ENCODE data around the gene ADAP1. TPM values are rescaled to one million over a fixed set of nuclear protein-coding genes. Genes with fewer than 3 reads are reported as not detected.
A peak's percentile ranks its signal among the peaks of the same experiment; 100 is the strongest.

Gene ADAP1
- total RNA-seq, 1 experiment from 2014 or later, result 3.1 TPM

- POLR2A ChIA-PET, result no interaction called here
Measured at GRCh38 chr7:953547-954327, 743 bp downstream of the ADAP1 start.

More at GRCh38 chr7:953547-954327, 743 bp downstream of the ADAP1 start:
- CTCF ChIA-PET, result interaction anchor here (0.9 kb wide), 1 partner anchor 41 kb away, joined by 4 read pairs; no protein-coding TSS in a partner anchor
- ATAC-seq (peak; percentile 89), DNase-seq (ENCODE audit: low read depth, low spot score) (no peak)
- in situ Hi-C loops (cut with HindIII; ENCODE audit: low pct_unique_long_range_greater_than_20kb, low sequenced_read_pairs) (loop anchor here (25.0 kb wide), 1 partner anchor 184 kb away; a partner anchor contains a TSS), intact Hi-C loops (cut with micrococcal nuclease; ENCODE audit: unreplicated experiment) (loop anchor here (2.0 kb wide), 1 partner anchor 39 kb away; no protein-coding TSS in a partner anchor)
- Histone ChIP-seq H3K27me3 (ENCODE audit: control insufficient read depth, insufficient read depth, low read length) (no peaks in the 10 kb centered on the region), H3K4me3 (ENCODE audit: low read depth in 2 of 2, low read length in 2 of 2) (peak overlapping the region; percentile 44 to 46), H3K4me1 (ENCODE audit: control insufficient read depth, insufficient read depth, low read length) (0 out of 2 replicates have a peak, but pooled peaks cover 4% of the 10 kb centered on the region), H3K27ac (ENCODE audit: low read length) (no peak overlapping the region), H3K9me3 (ENCODE audit: control insufficient read depth, insufficient read depth, low read depth, low read length) (no peaks in the 10 kb centered on the region), H3K36me3 (ENCODE audit: control insufficient read depth, insufficient read depth, low read length) (no peaks in the 10 kb centered on the region)
- TF ChIP-seq POLR2AphosphoS5 (IDR thresholded peaks at IDR 0.05; ENCODE audit: low read depth, low read length), result no peak
- TF ChIP-seq, protein P1, sequence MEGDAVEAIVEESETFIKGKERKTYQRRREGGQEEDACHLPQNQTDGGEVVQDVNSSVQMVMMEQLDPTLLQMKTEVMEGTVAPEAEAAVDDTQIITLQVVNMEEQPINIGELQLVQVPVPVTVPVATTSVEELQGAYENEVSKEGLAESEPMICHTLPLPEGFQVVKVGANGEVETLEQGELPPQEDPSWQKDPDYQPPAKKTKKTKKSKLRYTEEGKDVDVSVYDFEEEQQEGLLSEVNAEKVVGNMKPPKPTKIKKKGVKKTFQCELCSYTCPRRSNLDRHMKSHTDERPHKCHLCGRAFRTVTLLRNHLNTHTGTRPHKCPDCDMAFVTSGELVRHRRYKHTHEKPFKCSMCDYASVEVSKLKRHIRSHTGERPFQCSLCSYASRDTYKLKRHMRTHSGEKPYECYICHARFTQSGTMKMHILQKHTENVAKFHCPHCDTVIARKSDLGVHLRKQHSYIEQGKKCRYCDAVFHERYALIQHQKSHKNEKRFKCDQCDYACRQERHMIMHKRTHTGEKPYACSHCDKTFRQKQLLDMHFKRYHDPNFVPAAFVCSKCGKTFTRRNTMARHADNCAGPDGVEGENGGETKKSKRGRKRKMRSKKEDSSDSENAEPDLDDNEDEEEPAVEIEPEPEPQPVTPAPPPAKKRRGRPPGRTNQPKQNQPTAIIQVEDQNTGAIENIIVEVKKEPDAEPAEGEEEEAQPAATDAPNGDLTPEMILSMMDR (IDR thresholded peaks at IDR 0.05), result no peak
- no peak for TF ChIP-seq SIN3A (IDR thresholded peaks at IDR 0.05; ENCODE audit: borderline replicate concordance, insufficient read depth, low read depth, low read length)
- no peak for TF ChIP-seq REST (IDR thresholded peaks at IDR 0.05; ENCODE audit: insufficient read depth in 1 of 2, low read depth in 2 of 2, low read length in 1 of 2)
- TF ChIP-seq TCF7L2 (IDR thresholded peaks at IDR 0.05; ENCODE audit: low read depth, low read length), result no peak
- no TSS peak for BruUV-seq (replicated peaks)
